C4-2B (cell line): ENCODE measurements around the gene DNAAF3.

Experiments used
- CTCF ChIP-seq: fragments of 450-650 bp; conservative IDR thresholded peaks from 2 replicates; pipeline ENCODE4 v1.5.1; 2017; ENCODE audit warnings: mild to moderate bottlenecking
- ZFX ChIP-seq: fragments of 450-650 bp; IDR thresholded peaks from 2 replicates; pipeline ENCODE4 v1.6.1; 2017

GRCh38 chr19:55209693-55210472 is 43.5 kb upstream of the DNAAF3 start:
- TF ChIP-seq CTCF: no peak
- TF ChIP-seq ZFX: no peak
